Embryonic facial prominence (tissue), 1 donor: Measurements from ENCODE around the gene FIGNL2.
"Not testable (repeated sequence)": the region's sequence is repeated elsewhere in the genome, so short reads cannot be mapped to it uniquely, and the experiment has no call there.

Experiments
- DNase-seq: peaks from one replicate; pipeline ENCODE4 v3.0.0-alpha.2; 2016; ENCODE audit errors: extremely low spot score

The FIGNL2 gene

DNA sequence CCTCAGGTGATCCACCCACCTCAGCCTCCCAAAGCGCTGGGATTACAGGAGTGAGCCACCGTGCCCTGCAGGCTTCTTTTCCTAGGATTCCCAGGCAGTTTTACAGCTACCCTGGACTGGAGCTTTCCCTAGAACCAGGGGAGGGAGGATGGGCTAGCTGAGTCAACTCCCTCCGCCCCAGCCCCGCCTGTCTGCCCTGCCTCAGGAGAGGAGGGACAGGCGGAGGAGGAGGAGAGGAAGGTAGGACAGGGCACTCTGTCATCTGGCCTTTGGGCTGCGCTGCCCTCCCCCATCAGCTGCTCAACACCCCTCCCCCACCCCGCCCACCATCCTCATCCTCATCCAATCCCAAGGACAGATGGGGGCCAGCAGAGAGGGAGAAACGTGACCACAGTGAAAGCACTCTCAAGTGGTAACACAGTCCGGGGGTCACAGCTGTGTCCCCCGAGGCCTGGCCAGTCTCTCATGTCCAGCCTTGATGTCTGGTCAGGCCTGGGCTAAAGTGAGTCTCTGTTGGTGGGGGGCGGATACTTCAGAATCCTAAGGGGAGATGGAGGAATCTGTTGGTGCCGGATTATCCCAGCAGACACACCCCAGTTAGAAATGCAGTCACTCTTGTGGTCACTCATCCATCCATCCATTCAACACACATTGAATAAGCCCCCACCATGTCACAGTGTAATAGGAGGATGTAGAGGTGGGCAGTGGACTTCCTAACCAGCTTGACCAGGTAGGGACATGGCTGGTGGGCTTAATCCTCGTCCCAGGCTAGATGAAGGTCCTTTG, 12.3 kb downstream of the FIGNL2 start:
- DNase-seq, result no peak

DNA sequence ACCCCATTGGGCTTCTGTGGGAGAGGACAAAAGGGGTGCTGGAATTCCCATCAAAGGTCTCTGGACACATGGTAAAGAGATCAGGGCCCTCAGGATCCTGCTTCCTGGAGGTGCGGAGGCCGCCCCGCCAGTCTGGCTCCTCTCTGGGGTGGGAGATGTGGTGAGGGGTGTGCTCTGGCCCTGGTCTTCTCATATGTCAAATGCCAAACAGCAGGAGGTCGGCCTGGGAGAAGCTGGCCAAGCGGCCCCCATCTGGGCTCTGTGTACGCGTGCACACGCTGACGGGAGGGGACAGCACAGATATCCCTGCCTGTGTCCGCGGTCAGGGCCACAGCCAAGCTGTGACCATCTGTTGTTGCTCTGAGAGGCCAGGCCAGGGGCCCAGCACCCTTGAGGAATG, 14.1 kb downstream of the FIGNL2 start:
- DNase-seq, result no peak

DNA sequence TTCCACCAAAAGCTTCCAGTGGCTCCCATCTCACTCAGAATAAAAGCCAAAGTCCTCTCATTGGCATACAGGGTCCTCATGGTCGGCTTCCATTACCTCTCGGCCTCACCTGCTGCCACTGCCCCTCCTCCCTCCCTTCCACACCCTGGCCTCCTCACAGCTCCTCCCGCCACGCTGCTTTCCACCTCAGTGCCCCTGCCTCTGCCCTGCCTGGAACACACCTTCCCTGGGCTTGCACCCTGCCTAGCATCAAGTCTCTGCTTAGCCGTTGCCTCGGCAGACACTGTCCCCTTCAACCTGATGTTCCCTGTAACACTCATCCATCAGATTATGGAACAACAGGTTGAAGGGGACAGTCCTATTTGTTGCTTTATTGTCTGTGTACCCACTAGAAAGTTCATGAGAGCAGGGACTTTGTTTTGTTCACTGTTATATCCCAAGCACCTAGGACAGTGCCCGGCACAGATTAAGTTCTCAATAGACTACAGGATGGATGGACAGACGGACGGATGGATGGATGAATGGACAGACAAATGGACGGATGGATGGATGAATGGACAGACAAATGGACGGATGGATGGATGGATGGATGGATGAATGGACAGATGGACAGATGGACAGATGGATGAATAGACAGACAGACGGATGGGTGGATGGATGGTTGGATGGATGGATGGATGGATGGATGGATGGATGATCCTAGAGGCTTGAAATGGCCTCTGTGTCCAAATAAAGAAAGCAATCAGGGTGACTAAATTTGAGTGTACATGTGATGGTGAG, 14.9 kb downstream of the FIGNL2 start:
- no peak for DNase-seq

DNA sequence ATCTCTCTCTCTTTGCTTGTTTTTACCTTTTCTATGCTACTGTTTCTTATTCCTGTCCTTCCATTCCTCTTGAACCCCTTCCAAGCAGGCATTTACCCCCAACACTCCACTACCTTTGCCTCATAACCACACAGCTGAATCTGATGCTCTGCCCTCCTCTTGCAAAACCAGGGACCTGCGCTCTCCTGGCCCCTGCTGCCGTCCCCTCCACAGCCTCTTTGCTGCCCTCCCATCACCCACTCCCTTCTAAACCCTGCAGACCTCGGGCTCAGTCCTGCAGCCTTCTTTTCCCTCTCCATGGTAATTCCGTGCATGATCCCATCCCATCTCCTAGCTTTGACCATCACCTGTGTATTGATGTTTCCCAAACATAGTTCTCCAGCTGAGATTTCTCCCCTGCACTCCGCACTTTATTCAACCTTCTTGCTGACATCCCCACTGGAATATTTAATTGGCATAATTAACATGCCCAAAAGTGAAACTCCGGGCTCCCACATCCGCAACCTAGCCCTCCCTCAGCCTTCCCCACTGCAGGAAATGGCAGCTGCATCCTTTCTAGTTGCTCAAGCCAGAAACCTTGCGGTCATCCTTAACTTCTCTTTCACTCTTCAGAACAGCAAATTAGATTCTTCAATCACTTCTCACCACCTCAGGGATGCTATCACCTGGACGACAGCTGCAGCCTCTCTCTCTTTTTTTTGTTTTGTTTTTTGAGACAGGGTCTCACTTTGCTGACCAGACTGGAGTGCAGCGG, 16.0 kb downstream of the FIGNL2 start:
- DNase-seq, result no peak

DNA sequence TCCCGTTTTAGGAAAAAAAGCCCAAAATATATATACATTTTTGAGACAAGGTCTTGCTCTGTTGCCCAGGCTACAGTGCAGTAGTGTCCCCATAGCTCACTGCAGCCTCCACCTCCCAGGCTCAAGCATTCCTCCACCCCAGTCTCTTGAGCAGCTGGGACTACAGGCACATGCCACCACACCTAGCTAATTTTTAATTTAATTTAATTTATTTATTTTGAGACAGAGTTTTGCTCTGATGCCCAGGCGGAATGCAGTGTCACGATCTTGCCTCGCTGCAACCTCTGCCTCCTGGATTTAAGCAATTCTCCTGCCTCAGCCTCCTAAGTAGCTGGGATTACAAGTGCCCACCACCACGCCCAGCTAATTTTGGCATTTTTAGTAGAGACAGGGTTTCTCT, 16.7 kb downstream of the FIGNL2 start:
- not testable (repeated sequence) for DNase-seq

DNA sequence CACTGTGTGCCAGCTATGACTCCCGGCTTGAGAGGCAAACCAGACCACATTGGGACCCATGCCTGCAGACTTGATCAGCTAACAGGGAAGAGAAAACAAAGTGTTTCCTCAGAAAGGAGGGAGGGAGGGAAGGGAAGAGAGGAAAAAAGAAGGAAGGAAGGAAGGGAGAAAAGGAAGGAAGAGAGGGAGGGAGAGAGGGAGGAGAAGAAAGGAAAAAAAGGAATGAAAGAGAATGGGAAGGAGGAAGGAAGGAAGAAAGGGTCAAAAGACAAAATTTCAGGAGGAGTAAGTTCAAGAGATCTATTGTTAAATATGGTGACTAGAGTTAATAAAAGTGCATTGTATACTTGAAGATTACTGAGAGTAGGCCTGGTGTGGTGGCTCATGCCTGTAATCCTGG, 18.9 kb downstream of the FIGNL2 start:
- DNase-seq, result no peak

DNA sequence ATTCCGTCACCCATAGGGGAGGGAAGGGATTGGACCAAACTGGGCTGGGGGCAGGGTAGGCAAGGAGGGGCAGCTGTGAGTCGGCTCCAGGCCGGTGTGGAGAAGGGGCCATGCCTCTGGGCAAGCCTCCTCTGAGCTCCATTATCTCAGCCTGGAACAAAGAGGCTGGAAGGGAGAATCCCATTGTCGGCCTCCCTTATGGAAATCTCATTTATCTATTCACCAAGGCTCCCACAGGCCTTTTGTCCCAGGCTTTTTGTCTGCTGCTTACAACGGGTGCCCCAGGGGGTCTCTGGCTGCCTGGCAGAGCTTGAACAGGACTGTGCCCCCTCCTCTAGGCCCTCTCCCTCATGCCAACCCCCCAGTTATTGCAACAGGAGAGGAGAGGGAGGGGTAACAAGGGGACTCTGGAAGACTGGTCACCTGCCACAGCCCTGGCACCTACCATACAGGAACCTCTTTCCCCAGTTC, 19.5 kb downstream of the FIGNL2 start:
- DNase-seq, result no peak

DNA sequence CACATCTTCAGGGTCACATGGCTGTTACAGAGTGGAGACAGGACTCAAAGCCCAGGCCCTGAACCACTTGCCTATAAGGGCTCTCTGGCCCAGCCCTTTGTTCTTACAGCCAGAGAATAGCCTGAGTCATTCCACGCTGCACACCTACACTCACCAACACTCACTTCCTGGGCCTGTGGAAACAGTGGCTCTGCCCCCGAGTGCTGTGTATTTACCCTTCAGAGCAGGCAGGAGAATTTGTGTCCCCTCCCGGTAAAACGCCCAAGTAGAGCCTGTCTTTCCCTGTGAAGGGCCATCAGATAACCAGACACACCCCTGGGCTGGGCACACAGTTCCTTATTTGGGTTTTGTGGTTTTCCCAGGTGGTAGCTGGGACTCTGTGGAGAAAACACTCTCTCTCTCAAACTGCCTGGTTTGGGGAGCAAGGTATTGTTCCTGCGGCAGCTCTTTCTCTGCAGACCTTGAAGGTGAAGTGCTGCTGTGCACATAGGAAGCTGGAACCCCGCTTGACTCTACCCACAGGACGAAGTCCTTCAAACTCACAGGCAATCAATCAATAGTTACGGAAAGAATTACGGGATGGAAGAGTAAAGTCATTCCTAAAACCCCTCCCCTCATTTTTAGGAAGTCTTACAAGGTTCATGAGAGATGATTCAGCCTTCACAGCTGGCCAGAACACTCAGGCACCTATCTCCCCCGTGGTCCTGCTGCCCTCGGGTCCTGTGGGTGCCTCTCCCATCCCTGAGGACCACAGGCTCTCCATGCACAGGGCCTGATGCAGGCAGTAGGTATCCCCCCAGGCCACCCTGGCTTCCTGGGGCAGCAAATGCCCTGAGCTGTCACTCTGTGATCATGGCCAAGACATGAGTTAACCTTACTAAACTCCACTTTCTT, 20.3 kb downstream of the FIGNL2 start:
- DNase-seq, result no peak

DNA sequence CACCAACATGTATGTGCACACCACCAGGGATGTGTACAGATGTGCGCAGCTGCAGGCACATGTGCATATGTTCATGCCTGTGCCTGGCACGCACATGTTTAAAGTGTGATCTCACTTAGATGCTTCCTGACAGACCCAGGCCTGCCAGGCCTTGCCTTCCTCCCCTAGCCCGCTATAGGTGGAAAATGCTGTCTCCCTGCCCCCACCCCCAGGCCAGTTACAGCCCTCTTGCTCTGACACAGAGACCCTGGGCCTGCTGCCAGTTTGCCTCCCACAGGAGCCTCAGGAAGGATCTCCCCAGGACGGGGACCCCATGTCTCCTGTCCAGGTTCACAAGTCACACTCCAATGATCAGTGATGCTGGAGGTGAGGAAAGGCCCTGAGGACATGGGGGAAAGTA, 21.6 kb downstream of the FIGNL2 start:
- no peak for DNase-seq

DNA sequence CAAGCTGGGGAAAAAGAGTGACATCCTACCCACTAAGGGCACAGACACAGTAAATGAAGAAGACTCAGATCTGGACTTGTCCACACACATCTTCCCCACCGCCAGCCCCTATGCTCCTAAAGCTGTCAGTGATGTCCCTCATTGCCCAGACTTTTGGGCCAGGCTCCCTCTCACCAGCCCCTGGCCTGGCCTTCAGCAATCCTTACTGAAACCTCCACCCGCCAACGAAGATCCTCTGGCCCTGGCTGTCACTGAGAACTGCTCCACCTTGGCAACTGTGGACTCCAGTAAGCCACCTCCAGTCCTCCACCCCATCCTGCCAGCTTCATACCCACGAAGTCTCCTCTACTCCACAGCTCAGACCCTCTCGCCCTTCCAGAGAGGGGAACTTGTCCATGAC, 23.3 kb downstream of the FIGNL2 start:
- no peak for DNase-seq

DNA sequence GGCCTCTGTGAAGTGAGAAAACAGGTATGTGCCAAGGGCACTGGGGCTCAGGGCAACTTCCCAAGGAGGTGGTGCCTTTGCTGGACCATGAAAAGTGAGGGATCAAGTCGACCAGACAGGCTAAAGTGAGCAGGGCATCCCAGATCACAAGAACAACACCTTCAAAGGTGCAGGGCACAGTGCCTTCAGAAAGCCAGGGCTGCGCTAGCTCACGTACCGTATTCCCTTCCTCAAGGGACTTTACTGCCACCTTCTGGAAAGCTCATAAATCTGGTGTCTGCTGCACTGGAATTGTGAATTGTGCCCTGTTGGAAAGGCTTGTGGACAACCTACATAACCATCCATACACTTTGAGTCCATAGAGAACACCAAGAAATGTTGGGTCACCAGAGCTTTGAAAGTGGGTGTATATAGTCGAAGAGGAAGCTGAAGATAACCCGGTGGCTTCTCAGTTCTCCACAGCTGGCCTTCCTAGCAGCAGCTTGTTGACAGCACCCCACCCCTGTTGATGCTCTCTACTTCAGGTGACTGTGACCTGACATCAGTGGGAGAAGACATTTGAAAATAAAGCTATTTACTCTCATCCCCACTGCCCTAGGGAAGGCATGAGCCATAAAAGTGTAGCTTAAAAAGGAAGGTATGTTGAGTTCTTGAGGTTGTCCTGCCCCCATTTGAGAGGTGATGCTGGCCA, 24.5 kb downstream of the FIGNL2 start:
- no peak for DNase-seq

DNA sequence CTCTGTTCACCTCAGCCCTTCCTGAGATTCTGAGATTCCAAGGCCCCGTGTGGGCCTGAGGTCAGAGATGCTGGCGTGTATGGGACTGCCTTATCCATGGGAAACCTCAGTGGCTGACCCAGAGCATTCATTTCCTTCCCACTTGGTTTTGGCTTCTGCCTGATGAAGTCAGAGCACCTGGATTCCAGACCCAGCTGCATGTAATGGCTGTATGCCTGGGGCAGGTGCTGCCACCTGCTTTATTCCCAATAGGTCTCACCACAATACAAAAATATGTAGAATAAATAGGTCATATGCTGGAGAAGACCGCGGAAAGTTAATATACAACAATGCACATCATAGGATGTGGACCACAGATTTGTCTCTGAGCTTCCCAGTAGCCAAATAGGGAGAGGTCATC, 25.6 kb downstream of the FIGNL2 start:
- DNase-seq, result no peak

DNA sequence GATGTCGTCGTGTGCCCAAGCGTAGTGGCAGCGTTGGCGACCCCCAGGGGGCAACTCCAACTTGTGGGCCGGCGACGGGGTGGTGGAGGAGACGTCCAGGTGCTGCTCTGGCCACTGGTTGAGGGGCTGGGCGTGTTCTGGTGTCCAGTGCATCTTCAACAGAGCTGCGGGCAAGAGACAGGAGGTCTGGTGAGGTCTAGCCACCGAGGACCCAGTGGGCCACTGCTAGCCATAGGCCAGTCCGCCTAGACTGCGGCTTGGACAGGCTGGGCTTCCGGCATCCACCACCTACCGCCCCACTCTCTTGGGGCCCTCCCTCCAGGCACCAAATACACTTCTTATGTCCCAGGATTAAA, 26.3 kb downstream of the FIGNL2 start:
- no peak for DNase-seq

DNA sequence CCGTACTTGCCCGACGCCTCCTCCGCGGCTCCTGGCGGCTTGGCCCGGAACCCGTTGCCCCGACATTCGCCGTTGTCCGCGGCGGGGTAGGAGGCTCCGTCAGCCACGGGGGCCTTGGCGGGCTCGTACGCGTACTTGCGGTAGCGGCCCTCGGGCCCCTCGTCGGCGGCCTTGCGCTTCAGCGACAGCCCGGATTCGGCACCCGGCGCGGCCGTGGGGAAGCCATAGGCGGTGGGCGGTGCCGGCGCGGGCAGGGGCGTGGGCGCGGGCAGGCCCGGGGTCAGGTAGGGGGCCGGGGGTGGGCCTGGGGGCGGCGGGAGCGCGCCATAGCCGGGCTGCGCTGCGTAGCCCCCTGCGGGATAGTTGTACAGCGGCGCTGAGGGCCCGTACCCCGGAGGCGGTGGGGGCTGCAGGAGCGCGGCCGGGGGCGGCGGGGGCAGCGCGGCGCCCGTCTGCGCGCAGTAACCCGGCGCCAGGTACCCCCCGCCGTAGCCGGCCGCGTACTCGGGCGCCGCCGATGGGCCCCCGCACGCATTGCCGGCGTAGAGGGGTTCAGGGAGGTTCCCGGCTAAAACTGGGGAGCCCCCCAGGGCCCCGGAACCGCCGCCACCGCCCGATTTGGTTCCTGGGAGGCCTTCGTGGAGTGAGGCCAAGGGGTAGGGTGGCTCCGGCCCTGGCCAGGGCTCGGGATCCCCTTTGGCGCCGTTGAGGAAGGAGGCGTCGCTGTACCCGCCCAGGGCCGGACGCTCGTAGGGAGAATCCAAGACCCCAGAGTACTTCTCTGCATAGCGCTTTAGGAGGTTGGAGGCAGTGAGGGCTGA, 26.9 kb downstream of the FIGNL2 start:
- DNase-seq, result no peak

DNA sequence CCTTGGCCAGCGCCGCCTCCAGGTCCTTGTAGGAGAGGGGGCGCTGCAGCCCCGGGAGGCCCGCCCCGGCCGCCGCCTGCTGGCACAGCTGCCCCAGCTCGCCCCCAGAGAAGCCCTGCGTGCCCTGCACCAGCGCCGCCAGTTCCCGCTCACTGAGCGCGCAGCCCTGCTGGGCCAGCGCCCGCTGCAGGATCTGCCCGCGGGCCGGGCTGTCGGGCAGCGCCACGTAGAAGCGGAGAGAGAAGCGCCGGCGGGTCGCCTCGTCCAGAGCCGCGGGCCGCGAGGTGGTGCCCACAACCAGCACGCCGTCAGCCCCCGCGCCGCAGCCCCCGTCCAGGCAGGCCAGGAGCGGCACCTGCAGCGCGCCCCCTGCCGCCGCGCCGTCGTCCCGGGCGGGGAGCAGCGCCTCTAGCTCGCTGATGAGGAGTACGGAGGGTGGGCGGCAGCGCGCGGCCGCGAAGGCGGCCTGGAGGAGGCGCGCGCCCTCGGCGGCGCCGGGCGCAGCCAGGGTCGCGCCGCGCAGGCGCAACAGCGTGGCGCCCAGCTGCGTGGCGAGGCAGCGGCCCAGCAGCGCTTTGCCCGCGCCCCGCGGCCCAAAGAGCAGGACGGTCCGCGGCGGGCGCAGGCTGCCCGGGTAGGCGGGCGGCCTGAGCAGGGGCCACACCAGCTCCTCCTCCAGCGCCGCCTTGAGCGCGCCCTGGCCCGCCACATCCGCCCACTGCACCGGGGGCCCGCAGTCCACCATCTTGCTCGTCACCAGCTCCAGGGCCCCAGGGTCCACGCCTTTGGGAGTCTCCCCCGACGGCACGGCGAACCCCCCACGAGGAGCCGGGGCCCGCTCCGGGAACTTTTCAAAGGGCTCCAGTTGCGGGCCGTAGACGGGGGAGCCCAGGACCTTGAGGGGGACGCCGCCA, 27.7 kb downstream of the FIGNL2 start:
- DNase-seq, result no peak

DNA sequence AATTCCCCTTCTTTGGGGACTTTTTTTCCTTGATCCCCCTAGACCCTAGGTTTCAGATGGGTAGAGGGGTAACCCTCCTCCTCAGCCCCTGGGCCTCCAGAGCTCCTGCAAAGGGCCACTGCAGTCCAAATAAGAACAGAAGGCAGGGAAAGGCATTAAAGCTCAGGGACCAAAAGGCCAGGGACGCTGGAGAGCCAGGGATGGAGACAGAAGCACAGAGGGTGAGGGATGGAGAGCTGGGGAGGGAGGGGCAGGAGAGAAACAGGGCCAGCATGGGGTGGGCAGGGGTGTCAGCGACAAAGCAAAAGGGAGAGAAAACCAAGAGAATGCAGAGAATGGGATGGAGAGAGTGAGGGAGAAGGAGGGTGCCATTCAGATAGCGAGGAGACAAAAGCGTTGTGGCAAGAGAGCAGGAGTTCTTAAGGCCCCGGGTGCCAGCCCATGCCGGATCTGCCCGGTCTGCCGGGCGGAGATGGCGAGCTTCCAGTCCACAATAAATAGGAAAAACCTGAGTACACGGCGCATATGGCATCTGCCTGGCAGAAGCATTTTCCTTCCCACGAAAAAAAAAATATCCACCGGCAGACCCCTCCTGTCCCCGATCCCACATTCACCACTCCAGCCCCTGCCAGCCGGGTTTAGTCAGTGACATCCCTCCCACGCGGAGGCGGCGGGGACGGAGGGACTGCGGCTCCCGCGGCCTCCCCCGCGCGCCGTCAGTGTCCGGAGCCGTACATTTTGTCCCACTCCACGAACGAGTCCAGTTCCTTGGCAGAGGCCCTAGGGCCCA, 28.6 kb downstream of the FIGNL2 start:
- DNase-seq, result no peak

DNA sequence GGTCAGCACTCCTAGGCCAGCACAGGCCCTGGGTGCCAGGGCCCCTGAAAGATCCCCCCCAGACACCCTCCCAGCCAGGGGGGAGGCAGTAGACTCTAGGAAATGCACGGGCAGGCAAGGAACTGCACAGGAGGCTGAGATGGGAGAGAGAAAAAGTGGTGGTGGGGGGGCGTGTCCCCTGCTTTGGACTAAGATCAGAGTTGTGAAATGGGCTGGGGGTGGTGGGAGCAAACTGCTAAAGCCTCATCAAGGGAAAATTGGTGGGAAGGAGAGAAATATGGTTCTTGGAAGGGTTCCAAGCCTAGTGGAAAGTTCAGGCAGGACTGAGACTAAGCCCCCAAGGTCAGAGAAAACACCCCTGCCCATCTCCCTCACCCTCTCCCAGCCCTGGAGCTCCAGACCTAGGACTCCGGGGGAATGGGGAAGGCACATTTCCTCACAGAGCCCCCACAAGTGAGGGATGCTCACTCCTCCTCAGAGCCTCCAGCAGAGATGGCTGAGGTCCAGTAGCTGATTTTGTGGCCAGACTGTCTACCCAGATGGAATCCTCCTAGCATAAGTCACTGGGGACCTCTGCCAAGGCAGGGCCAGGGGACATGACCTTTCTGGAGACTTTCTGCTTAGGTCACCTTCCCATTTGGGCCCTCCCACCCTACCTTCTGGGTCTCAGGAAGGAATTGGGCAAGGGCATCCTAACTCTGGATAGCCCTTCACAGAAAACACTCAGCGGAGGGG, 29.8 kb downstream of the FIGNL2 start:
- DNase-seq, result no peak
